Measurements from ENCODE around the gene USH2A. TPM values are rescaled to one million over a fixed set of nuclear protein-coding genes. Genes with fewer than 3 reads are reported as not detected.

USH2A gene
- total RNA-seq, 1 donor from 2014 or later = under 0.01 TPM

DNA sequence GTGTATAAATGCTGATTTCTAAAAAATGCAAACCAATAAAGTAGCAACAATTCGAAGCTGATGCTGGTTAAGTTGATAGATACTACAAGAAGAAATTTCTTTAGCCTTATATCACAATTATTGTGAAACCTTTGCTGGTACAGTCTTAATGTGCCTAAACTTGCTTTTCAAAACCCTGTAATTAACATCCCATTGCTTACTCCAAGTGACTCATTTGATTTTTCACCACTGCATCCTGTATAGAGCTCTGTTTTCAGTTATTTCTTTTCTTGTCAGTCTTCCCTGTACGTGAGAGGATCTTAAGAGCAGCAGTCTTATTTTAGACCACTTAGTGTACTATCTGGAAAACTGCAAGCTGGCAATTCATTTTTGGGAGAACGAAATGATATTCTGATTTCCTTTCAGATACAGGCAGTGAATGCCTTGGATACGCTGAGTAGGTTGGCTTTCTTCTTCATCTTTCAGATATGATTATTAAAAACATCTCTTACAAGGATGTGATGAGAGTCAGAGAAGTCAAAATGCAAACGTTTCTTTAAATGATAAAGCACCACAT lies 645.8 kb downstream of the USH2A start:
- DNase-seq = no peak

- no peak for DNase-seq
These were observed 646.9 kb downstream of the USH2A start for GRCh38 chr1:215776336-215776735.

DNA sequence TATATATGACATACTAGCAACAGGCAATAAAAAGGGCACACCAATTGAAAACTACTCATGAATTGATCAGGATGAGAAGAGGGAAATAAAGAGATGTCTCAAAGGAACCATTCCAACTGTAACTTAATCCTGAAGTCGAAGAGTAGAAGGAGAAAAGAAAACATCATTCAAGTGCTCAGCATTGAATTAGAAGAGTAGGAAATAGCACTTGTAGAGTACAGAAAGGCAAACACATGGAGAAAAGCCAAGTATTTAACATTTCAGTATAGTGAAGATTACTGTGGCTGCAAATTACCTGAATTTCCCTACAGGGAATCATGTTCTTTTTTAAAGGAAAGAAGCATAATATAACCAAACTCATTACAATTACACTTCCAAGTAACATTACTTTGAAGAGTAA lies 651.1 kb downstream of the USH2A start:
- DNase-seq = no peak

GRCh38 chr1:215768303-215768702 lies 654.9 kb downstream of the USH2A start:
- DNase-seq = no peak

- DNase-seq = no peak
These were observed 655.5 kb downstream of the USH2A start for GRCh38 chr1:215767761-215768160.

DNA sequence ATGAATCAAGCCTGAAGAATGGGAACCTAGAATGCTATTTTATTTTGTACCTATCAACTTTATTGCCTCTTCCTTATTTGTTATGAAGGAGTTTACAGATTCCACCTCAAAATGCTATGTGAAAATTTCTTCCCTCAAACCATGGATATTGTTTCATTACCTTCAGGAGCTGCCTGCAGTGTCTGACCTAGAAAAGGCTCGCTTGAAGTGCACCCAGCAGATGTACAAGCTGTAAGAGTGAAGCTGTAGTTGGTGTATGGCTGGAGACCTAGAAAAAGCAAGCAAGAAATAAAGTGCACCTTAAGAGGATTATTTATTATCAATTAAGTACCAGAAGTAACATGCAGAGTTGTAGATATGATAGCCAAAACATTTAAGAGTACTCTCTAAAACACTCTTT lies 656.7 kb downstream of the USH2A start:
- DNase-seq = no peak

DNA sequence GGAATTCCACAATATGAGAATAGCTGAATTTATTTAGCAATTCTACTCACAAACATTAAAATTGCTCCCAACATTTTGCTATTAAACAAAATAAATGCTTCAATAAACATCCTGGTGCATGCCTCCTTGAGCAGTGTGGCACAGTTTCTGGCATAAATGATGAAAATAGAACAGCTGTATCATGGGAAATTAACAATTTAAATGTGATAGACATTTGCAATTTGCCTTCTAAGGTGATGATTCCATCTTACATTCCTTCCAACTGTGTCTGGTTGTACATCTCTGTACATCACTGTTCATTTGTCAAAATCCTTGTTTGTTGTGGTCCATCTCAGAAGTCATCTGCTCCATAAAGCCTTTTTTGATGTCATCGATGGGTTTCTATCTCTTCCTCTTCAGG lies 657.4 kb downstream of the USH2A start:
- no peak for DNase-seq

DNA sequence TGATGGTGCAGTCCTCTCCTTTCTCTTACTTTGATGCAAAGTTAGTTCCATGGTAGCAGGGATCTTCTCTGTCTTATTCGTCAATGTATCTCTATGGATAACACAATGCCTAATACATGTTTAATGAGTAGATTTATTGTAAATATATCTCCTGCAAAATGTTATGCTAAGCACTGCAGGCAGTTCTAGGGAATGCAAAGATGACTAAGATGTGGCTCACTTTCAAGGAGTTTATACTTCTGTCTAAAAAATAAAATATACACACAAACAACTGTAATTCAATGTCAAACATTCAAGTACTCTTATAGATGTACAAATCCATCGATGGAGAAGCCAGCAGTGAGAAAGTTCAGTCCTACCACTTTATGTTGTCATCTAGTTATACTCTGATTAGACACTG lies 661.8 kb downstream of the USH2A start:
- DNase-seq = no peak

DNA sequence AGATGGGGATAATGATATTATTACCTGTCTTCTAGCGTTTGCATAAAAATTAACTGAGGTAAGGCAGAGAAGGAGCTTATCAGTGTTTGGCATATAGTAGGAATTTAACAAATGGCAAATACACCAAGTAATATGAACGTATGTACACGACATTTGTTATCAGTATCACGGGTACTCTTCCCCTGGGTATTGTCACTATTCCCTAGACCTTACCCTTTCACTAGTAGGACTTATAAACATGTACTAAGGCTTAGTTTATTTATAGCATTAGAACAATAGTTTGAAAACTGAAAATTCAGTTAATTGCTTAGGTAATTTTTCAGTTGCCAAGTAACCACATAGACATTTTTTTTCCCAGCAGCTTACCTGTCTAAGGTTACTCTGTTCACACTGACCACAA lies 669.1 kb downstream of the USH2A start:
- DNase-seq = no peak

GRCh38 chr1:215749414-215749813 lies 673.8 kb downstream of the USH2A start:
- DNase-seq = no peak

GRCh38 chr1:215748431-215748830 lies 674.8 kb downstream of the USH2A start:
- DNase-seq = no peak

GRCh38 chr1:215744419-215744818 lies 678.8 kb downstream of the USH2A start:
- no peak for DNase-seq

GRCh38 chr1:215739025-215739424 lies 684.2 kb downstream of the USH2A start:
- DNase-seq = no peak

DNA sequence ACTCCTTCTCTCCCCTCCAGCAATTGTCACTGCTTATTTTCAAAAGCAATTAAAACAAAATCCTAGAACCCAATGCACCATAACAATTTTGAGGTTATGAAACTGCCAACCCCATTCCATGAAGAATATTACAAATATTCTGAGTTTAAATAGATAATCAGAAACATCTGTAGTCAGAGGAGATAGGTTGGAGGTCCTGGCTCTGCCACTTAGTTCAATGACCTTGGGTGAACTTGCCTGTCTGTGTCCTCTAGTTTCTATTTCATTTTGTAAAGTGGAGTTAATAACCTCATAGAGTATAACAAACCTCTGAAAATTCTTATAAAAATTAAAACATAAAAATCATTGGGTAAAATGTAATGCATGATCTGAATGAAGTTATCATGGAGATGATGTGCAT lies 691.5 kb downstream of the USH2A start:
- no peak for DNase-seq

- no peak for DNase-seq
These were observed 692.6 kb downstream of the USH2A start for GRCh38 chr1:215730600-215730999.

DNA sequence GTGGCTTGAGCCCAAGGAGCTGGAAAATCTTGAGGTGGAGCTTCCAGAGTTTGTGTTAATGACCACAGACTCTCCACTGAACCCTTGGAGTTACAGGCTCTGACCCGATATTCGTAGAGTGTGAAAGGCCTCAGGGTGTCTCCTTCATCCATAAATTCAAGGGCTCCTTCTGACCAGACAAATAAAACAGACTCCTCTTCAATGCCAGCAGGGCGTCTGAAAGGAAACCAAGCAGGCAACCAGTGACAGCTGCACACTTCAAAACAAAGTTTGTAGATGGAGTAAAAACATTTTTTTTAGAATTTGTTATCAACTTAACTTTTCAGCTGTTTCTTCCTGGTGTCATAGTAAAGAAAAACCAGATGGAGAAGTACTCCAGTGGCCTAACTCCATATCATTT lies 695.1 kb downstream of the USH2A start:
- no peak for DNase-seq

DNA sequence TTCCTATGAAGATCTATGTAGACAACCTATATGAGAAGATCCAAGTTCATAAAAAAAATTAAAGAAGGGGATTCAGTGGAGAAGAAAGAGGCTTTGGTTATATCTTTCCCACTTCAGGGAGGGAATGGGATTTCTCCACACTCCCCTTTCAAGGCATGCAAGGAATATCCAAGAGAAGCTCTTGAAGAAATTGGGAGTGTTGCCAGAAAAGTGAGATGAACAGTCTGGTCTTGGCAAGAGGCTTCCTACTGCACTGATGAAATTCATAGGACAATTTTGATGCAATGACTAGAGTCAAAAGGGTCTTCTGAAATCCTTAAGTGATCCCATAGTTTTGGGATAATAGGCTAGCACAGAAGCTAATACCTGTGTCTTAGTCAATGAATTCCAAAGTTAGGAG lies 703.1 kb downstream of the USH2A start:
- DNase-seq = no peak

DNA sequence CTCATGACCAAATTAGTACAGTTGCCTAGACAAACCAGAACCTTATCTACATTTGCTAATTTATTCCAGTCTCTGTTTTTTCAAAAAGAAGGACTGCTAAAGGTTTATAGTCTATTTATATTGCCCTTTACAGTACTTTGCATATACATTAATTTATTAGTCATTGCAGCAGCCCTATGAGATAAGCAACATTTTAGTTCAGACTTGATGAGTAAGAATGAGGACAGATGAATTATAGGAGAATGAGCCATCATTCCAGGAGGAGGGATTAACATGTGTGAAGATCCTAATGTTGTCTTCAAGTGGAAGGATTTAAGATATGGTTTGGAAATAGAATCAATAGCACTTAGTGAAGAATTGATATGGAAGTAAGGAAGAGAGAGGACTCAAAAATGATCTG lies 703.7 kb downstream of the USH2A start:
- DNase-seq = no peak

GRCh38 chr1:215718575-215719287 lies 704.5 kb downstream of the USH2A start:
- no peak for DNase-seq

DNA sequence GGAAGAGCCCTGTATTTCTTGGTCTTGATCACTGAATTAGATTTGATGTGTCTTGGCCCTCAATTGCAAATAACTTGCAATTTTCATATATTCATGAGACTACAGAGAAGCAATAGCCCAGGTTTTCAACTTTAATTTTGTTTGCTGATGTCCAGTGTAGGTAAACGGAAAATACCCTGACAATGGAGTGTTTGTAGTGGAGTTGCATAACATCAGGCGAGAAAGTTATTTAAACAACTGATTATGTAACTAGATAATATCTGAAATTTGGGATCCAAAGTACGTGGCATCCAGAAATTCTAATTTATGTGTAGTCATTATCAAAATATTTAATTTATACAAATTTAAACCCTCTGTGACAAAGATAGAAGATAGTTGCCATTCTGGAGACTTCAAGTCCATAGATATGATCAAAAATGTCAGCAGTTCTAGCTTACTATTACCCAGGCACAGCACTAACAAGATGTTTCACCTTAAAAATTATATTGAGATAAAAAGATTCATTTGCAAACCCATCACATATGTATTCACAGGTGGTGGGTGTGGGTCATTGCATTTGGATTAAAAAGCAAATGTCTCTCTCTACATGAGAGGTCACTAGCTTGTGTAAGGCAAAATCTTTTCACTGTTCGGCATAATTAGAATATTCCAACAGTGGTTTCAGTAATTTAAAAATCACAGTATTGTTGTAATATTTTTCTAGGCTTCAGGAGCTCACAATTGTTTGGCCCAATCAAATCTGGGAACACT lies 705.4 kb downstream of the USH2A start:
- no peak for DNase-seq

DNA sequence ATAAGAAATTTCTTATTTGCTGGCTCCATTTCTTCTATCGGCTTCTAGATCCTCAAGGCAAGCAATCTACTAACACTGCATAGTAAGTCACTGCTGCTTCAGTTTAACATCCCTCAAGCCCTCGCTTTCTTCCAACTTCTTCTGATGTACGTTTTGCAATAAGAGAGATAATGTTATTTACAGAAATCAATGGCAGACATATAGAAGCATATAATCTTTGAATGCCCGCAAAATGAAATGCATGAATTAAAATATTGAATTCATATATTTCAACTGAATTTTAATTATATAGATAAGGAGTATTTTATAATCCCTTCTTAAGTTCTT lies 712.4 kb downstream of the USH2A start:
- no peak for DNase-seq

DNA sequence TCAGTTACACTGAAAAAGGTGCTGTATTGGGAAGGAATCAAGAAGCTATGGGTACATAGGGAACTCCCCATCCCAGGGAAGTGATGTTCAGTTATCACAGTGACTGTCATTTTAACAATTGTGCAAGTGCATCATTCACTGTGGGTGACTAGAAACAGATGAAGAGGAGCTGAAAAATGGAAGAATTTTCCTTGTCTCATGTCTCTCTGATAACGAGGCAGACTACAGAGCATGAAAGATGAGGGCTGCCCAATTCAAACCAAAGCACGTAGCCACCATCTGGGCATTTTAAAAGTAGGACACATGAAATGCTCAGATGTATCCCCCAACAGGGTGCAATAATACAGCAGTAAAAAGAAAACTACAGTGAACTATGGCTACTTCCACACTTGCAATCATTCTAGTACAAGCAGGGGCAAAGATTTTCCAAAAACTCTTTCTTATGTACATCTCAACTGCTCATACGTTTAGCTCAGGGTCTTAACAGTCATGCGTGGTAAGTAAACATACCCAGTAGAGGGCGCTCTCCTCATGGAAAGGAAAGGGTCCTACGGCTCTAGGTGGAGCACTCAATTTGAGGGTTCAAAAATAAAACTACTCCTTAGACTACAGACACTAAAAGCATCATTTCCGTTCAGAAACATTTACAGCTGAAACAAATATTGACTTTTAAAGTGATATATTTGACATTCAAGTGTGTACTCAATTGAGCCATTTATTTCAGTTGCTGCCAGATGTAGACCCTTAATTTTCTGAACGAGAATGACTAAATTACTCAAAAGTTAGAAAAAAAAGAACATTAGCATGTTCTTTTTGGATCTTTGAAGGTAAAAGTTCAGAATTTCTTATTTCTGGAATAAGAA lies 713.0 kb downstream of the USH2A start:
- DNase-seq = no peak
